Smooth muscle cell (in vitro differentiated cells): Measurements from ENCODE around the gene ARHGEF2. TPM values are rescaled to one million over a fixed set of nuclear protein-coding genes. Genes with fewer than 3 reads are reported as not detected.

Experiments
- DNase-seq: peaks from one replicate; lab custom pipeline; 2025; ENCODE audit not compliant: unreplicated experiment; lab: John Stamatoyannopoulos, UW
- H2AFZ ChIP-seq: fragments of 200-600 bp; sonication (generic); 2 replicates; pipeline ENCODE4 v1.6.0; 2016; ENCODE audit warnings: antibody characterized with exemption, low read depth, mild to moderate bottlenecking
- H3F3A ChIP-seq: fragments of 200-600 bp; sonication (generic); 2 replicates; pipeline ENCODE4 v1.6.0; 2017; ENCODE audit warnings: antibody characterized with exemption, low read depth
- H3K27ac ChIP-seq: fragments of 200-600 bp; sonication (generic); 2 replicates; pipeline ENCODE4 v1.5.1; 2016; ENCODE audit warnings: low read depth, mild to moderate bottlenecking
- H3K27me3 ChIP-seq: fragments of 200-600 bp; sonication (generic); 2 replicates; pipeline ENCODE4 v1.6.1; 2016; ENCODE audit warnings: low read depth, mild to moderate bottlenecking
- H3K36me3 ChIP-seq: fragments of 200-600 bp; sonication (generic); 2 replicates; pipeline ENCODE4 v1.5.1; 2016; ENCODE audit warnings: low read depth
- H3K4me1 ChIP-seq: fragments of 200-600 bp; sonication (generic); 2 replicates; pipeline ENCODE4 v1.5.1; 2016; ENCODE audit warnings: low read depth
- H3K4me2 ChIP-seq: fragments of 200-600 bp; sonication (generic); 2 replicates; pipeline ENCODE4 v1.6.0; 2016; ENCODE audit warnings: mild to moderate bottlenecking
- H3K4me3 ChIP-seq: fragments of 200-600 bp; sonication (generic); 2 replicates; pipeline ENCODE4 v1.5.1; 2016; ENCODE audit warnings: mild to moderate bottlenecking
- H3K79me2 ChIP-seq: fragments of 200-600 bp; sonication (generic); 2 replicates; pipeline ENCODE4 v1.6.0; 2016; ENCODE audit warnings: low read depth, mild to moderate bottlenecking
- H3K9ac ChIP-seq: fragments of 200-600 bp; sonication (generic); 2 replicates; pipeline ENCODE4 v1.6.0; 2016; ENCODE audit warnings: low read depth
- H3K9me3 ChIP-seq: fragments of 200-600 bp; sonication (generic); replicated peaks from 2 replicates; pipeline ENCODE4 v1.5.1; 2016; ENCODE audit warnings: low read depth
- H4K20me1 ChIP-seq: fragments of 200-600 bp; sonication (generic); 2 replicates; pipeline ENCODE4 v1.6.0; 2016; ENCODE audit warnings: low read depth
- CTCF ChIP-seq: fragments of 200-600 bp; sonication (generic); IDR thresholded peaks from 2 replicates; pipeline ENCODE4 v1.5.1; 2017; ENCODE audit warnings: borderline replicate concordance, mild to moderate bottlenecking, antibody characterized with exemption; ENCODE audit not compliant: insufficient read depth, poor library complexity, severe bottlenecking
- WGBS: methylation state at CpG from one replicate; pipeline ENCODE4 v1.1.7; 2016; ENCODE audit warnings: low lambda C conversion rate; 5-methylcytosine and 5-hydroxymethylcytosine counted together
- polyA plus RNA-seq: library from polyadenylated mRNA; unstranded; fragments of >200 nt; fragmentation: Nextera tagmentation; extraction: Ambion mirVana; gene quantifications from 2 replicates; pipeline ENCODE4 v1.2.1, GENCODE V29; 2016
- total RNA-seq: library from RNA; depleted of rRNA; stranded (reverse); fragments of >200 nt; gene quantifications from 2 replicates; pipeline ENCODE4 v1.2.3, GENCODE V29; 2014

Gene ARHGEF2
- total and polyA plus RNA-seq, 2 experiments from 2014 or later = 21.0 to 30.2 TPM

- no peak overlapping the region for H2AFZ ChIP-seq
- TF ChIP-seq CTCF = no peak
- H3K27me3 ChIP-seq = no peaks in the 10 kb centered on the region
- H3K4me3 ChIP-seq = no peak overlapping the region
- peaks cover 4% of the 10 kb centered on the region for H3F3A ChIP-seq
- H4K20me1 ChIP-seq = peaks cover 8% of the 10 kb centered on the region
- DNase-seq = no peak
- no peak overlapping the region for H3K4me2 ChIP-seq
- no peaks in the 10 kb centered on the region for H3K9me3 ChIP-seq
- WGBS = 96% methylated on average over 13 of the region's 13 CpGs
- H3K9ac ChIP-seq = no peak overlapping the region
- peaks cover 16% of the 10 kb centered on the region for H3K36me3 ChIP-seq
- H3K27ac ChIP-seq = no peak overlapping the region
- H3K4me1 ChIP-seq = no peaks in the 10 kb centered on the region
- H3K79me2 ChIP-seq = no peaks in the 10 kb centered on the region
Measured at GRCh38 chr1:155952505-155952890, 25.8 kb downstream of the ARHGEF2 start.

GRCh38 chr1:155951753-155952504, 26.4 kb downstream of the ARHGEF2 start:
- no peaks in the 10 kb centered on the region for H3K79me2 ChIP-seq

GRCh38 chr1:155950829-155951228, 27.5 kb downstream of the ARHGEF2 start:
- peaks cover 11% of the 10 kb centered on the region for H3F3A ChIP-seq
- no peak overlapping the region for H3K9ac ChIP-seq
- H3K27ac ChIP-seq = no peak overlapping the region
- no peaks in the 10 kb centered on the region for H3K4me1 ChIP-seq
- H3K79me2 ChIP-seq = no peaks in the 10 kb centered on the region
- no peak for TF ChIP-seq CTCF
- H4K20me1 ChIP-seq = peaks cover 8% of the 10 kb centered on the region
- H3K36me3 ChIP-seq = peaks cover 16% of the 10 kb centered on the region
- H3K4me2 ChIP-seq = no peak overlapping the region
- WGBS = 99% methylated on average over 26 of the region's 27 CpGs
- no peak for DNase-seq
- H3K27me3 ChIP-seq = no peaks in the 10 kb centered on the region
- no peaks in the 10 kb centered on the region for H3K9me3 ChIP-seq
- H3K4me3 ChIP-seq = no peak overlapping the region
- no peak overlapping the region for H2AFZ ChIP-seq

More at GRCh38 chr1:155951753-155952504, 26.4 kb downstream of the ARHGEF2 start:
- no peak for DNase-seq
- no peak overlapping the region for H3K27ac ChIP-seq
- TF ChIP-seq CTCF = no peak
- H2AFZ ChIP-seq = no peak overlapping the region
- peaks cover 16% of the 10 kb centered on the region for H3K36me3 ChIP-seq
- no peaks in the 10 kb centered on the region for H3K9me3 ChIP-seq
- WGBS = 84% methylated on average over 6 of the region's 6 CpGs
- peaks cover 8% of the 10 kb centered on the region for H3F3A ChIP-seq
- no peak overlapping the region for H3K9ac ChIP-seq
- H3K4me3 ChIP-seq = no peak overlapping the region
- no peaks in the 10 kb centered on the region for H3K4me1 ChIP-seq
- no peaks in the 10 kb centered on the region for H3K27me3 ChIP-seq
- H4K20me1 ChIP-seq = peaks cover 8% of the 10 kb centered on the region
- no peak overlapping the region for H3K4me2 ChIP-seq

- 96% methylated on average over 8 of the region's 8 CpGs for WGBS
- H3K27ac ChIP-seq = no peak overlapping the region
- TF ChIP-seq CTCF = no peak
Measured at GRCh38 chr1:155947741-155948140, 30.6 kb downstream of the ARHGEF2 start.

More at GRCh38 chr1:155947741-155948140, 30.6 kb downstream of the ARHGEF2 start:
- H3K27me3 ChIP-seq = no peaks in the 10 kb centered on the region
- H3K4me3 ChIP-seq = no peak overlapping the region
- H3K36me3 ChIP-seq = peaks cover 7% of the 10 kb centered on the region
- H3K79me2 ChIP-seq = no peaks in the 10 kb centered on the region
- no peak overlapping the region for H3K9ac ChIP-seq
- no peaks in the 10 kb centered on the region for H4K20me1 ChIP-seq
- DNase-seq = no peak
- peaks cover 11% of the 10 kb centered on the region for H3F3A ChIP-seq
- H2AFZ ChIP-seq = no peak overlapping the region
- no peaks in the 10 kb centered on the region for H3K9me3 ChIP-seq
- no peaks in the 10 kb centered on the region for H3K4me1 ChIP-seq
- H3K4me2 ChIP-seq = no peak overlapping the region
